Neural crest cell (in vitro differentiated cells): ENCODE results near the gene MRPL58. TPM values are rescaled to one million over a fixed set of nuclear protein-coding genes. Genes with fewer than 3 reads are reported as not detected.
"Not testable (repeated sequence)": the region's sequence is repeated elsewhere in the genome, so short reads cannot be mapped to it uniquely, and the experiment has no call there.

Experiments
- DNase-seq: peaks from one replicate; pipeline ENCODE4 v3.0.0; 2021; ENCODE audit warnings: low read depth, mixed read lengths, low spot score
- H3K27ac Mint-ChIP-seq: one replicate; pipeline ENCODE4 v1.8.0; 2021; ENCODE audit warnings: mild to moderate bottlenecking, mixed read lengths; ENCODE audit not compliant: unreplicated experiment
- H3K27me3 Mint-ChIP-seq: 2 replicates; pipeline ENCODE4 v1.8.0; 2021; ENCODE audit warnings: low read depth, mild to moderate bottlenecking, mixed read lengths
- H3K36me3 Mint-ChIP-seq: 2 replicates; pipeline ENCODE4 v1.8.0; 2021; ENCODE audit warnings: low read depth, mild to moderate bottlenecking, mixed read lengths
- H3K4me1 Mint-ChIP-seq: 2 replicates; pipeline ENCODE4 v1.8.0; 2021; ENCODE audit warnings: mixed read lengths
- H3K4me3 Mint-ChIP-seq: one replicate; pipeline ENCODE4 v1.8.0; 2021; ENCODE audit warnings: mild to moderate bottlenecking, mixed read lengths
- H3K9me3 Mint-ChIP-seq: 2 replicates; pipeline ENCODE4 v1.8.0; 2021; ENCODE audit warnings: mixed read lengths
- CTCF ChIP-seq: fragments of 200-600 bp; sonication (generic); conservative IDR thresholded peaks from 2 replicates; pipeline ENCODE4 v1.5.0; 2021; ENCODE audit warnings: antibody characterized with exemption, mild to moderate bottlenecking
- total RNA-seq: library from RNA; stranded (reverse); gene quantifications from 2 replicates; pipeline ENCODE4 v1.2.1, GENCODE V29; 2021

Gene MRPL58
- total RNA-seq, 1 donor from 2014 or later, result 35.3 TPM

GRCh38 chr17:75005291-75005690, 7.2 kb upstream of the MRPL58 start:
- Mint-ChIP-seq H3K27ac (no peak overlapping the region), H3K36me3 (no peaks in the 10 kb centered on the region), H3K4me3 (no peak overlapping the region), H3K4me1 (no peaks in the 10 kb centered on the region), H3K9me3 (no peaks in the 10 kb centered on the region), H3K27me3 (no peaks in the 10 kb centered on the region)
- no peak for DNase-seq
- TF ChIP-seq CTCF, result no peak

DNA sequence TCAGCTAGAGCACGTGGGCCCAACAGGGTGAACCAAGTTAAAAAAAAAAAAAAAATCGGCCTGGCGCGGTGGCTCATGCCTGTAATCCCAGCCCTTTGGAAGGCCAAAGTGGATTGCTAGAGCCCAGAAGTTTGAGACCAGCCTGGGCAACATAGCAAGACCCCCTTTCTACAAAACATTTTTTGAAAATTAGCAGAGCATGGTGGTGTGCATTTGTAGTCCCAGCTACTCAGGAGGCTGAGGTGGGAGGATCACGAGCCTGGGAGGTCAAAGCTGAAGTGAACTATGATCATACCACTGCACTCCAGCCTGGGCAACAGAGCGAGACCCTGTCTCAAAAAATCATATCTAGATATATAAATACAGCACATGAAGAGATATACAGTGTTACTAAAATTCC, 6.4 kb upstream of the MRPL58 start:
- H3K4me3 Mint-ChIP-seq, H3K27me3 Mint-ChIP-seq: not testable (repeated sequence)

GRCh38 chr17:75006653-75007052, 5.8 kb upstream of the MRPL58 start:
- no peak overlapping the region for H3K4me3 Mint-ChIP-seq
- peaks cover 6% of the 10 kb centered on the region for H3K4me1 Mint-ChIP-seq
- no peak for DNase-seq
- no peak for TF ChIP-seq CTCF
- no peaks in the 10 kb centered on the region for H3K27me3 Mint-ChIP-seq
- H3K36me3 Mint-ChIP-seq, result no peaks in the 10 kb centered on the region
- no peaks in the 10 kb centered on the region for H3K9me3 Mint-ChIP-seq
- H3K27ac Mint-ChIP-seq, result peak overlapping the region; percentile 3

More for the DNA sequence above, 6.4 kb upstream of the MRPL58 start:
- not testable (repeated sequence) for H3K36me3 Mint-ChIP-seq, DNase-seq, H3K4me1 Mint-ChIP-seq, H3K9me3 Mint-ChIP-seq
- H3K27ac Mint-ChIP-seq, result peak overlapping the region; percentile 3

- Mint-ChIP-seq H3K9me3 (no peaks in the 10 kb centered on the region), H3K27me3 (no peaks in the 10 kb centered on the region), H3K27ac (no peak overlapping the region), H3K4me3 (no peak overlapping the region), H3K36me3 (no peaks in the 10 kb centered on the region), H3K4me1 (peaks cover 19% of the 10 kb centered on the region)
- TF ChIP-seq CTCF, result no peak
- DNase-seq, result no peak
Measured at GRCh38 chr17:75008373-75008772, 4.1 kb upstream of the MRPL58 start.

GRCh38 chr17:75009139-75009724, 3.2 kb upstream of the MRPL58 start:
- no peak for TF ChIP-seq CTCF
- Mint-ChIP-seq H3K36me3 (peaks cover 3% of the 10 kb centered on the region), H3K4me3 (peak overlapping the region; percentile 57), H3K4me1 (peaks cover 26% of the 10 kb centered on the region), H3K27me3 (no peaks in the 10 kb centered on the region), H3K27ac (no peak overlapping the region), H3K9me3 (no peaks in the 10 kb centered on the region)
- DNase-seq, result no peak

DNA sequence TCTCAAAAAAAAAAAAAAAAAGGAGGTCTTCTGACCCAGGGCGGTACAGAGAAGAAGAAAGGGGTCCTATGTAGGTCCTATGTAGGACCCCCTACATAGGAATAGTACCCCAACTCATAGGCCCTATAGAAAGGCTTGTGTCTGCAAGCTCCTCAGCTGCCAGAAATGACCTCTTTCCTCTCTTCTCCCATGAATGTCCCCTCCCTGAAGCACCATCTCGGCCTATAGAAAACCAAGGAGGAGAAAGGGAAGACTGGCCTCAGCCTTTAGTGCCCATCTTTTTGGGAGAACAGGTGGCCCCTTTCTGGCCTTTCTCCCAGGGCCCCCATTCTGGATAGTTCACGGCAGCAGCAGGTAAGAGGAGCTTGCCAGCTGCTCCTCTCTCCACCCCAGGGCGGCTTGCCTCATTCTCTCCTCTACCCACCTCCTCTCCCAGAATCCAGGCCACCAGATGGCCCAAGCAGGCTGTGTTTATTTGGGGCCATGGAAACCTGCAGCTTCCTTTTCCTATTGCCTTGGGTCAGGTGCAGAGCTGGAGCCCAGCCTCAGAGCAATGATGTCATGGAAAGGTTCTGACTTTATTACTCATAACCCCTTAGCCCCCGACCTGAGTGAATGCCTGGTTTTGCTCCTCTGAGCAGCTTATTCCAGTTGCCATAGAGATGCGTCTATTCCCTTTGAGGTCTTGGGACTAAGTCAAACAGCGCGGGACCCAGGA, 1.6 kb upstream of the MRPL58 start:
- no peak for DNase-seq
- Mint-ChIP-seq H3K36me3 (peaks cover 3% of the 10 kb centered on the region), H3K27me3 (no peaks in the 10 kb centered on the region), H3K4me1 (peaks cover 30% of the 10 kb centered on the region), H3K4me3 (peak overlapping the region; percentile 97), H3K9me3 (no peaks in the 10 kb centered on the region), H3K27ac (peak overlapping the region; percentile 98)
- TF ChIP-seq CTCF, result no peak
